Stimulated activated naive CD8-positive, alpha-beta T cell treated with anti-CD3 and anti-CD28 coated beads, Interleukin-15, amount 100 ng/mL, for 72 hours (primary cell): ENCODE results near the gene UTP14A.
"Not testable (repeated sequence)": the region's sequence is repeated elsewhere in the genome, so short reads cannot be mapped to it uniquely, and the experiment has no call there.

ENCODE experiments used
- ATAC-seq: fragments of 150-1000 bp; cut with Tn5 transposase; 2 replicates; pipeline ENCODE4 v1.10.0; 2021; ENCODE audit warnings: mild to moderate bottlenecking, moderate library complexity
- DNase-seq, 2 donors: peaks; one replicate each; pipeline ENCODE4 v3.0.0; 2021 to 2022
- H3K27ac Mint-ChIP-seq, 2 donors: one replicate each; pipeline ENCODE4 v1.8.0; 2022; ENCODE audit warnings: mild to moderate bottlenecking in 2 of 2, mixed read lengths in 2 of 2, moderate library complexity in 2 of 2
- H3K27me3 Mint-ChIP-seq: one replicate; pipeline ENCODE4 v1.8.0; 2022; ENCODE audit warnings: mixed read lengths
- H3K4me1 Mint-ChIP-seq: one replicate; pipeline ENCODE4 v1.8.0; 2022; ENCODE audit warnings: mild to moderate bottlenecking, mixed read lengths
- H3K4me3 Mint-ChIP-seq, 2 donors: one replicate each; pipeline ENCODE4 v1.8.0; 2022; ENCODE audit warnings: mild to moderate bottlenecking in 2 of 2, mixed read lengths in 2 of 2, moderate library complexity in 1 of 2
- H3K9me3 Mint-ChIP-seq, 2 donors: one replicate each; pipeline ENCODE4 v1.8.0; 2022; ENCODE audit warnings: mixed read lengths in 2 of 2

Gene UTP14A

DNA sequence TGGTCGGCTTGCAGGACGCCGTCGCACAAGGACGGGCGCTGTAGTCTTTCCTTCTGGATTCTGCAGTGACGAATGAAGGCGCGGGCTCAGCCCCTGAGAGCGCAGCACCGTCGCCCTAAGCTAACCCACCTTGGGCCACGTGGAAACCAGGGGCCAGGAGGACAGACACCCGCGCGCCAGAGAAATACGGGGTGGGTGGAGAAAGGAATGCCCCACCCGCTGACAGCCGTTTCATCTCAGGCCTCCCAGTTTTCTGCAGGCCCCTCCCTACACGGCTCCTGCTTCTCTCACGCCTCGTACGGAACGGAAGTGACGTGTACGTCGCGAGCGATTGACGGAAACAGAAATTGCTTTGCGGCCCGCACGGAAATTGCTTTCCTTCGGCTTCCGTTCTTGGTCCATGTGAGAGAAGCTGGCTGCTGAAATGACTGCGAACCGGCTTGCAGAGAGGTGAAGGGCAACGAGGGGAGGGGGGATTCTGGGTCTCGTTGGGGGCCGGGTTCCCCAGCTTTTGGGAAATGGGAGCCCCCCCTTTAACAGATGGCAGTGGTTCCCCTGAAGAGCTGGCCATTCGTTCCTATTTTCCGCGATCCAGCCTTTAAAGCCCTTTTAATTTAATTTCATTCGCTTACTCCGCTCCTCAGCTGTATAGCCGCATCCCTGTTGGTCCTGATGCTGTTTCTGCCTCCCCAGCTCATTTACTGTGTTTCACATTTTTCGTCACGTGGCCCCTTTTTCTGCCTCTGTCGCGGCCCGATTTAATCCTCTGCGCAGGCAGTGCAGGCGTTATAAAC lies at the start of gene UTP14A:
Gene UTP14A (plus strand): TSS at position 378 of the 794 bp plus-strand sequence. CDS start 47 bp downstream, at position 425.
- Mint-ChIP-seq H3K9me3 (no peaks in the 10 kb centered on the region), H3K27ac (peak within 1 kb of the TSS; percentile 92 to 94), H3K4me3 (peak within 1 kb of the TSS; percentile 92 to 94), H3K27me3 (no peaks in the 10 kb centered on the region), H3K4me1 (peaks cover 28% of the 10 kb centered on the region)
- DNase-seq (peak; percentile 67 to 87), ATAC-seq (peak; percentile 97)

DNA sequence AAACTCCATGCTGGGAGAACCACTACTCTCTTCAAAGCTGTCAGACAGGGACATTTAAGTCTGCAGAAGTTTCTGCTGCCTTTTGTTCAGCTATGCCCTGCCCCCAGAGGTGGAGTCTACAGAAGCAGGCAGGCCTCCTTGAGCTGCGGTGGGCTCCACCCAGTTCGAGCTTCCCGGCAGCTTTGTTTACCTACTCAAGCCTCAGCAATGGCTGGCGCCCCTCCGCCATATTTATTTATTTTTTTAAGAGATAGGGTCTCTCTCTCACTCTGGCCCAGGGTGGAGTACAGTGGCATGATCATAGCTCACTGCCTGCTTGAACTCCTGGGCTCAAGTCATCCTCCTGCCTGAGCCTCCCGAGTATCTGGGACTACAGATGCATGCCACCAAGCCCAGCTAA lies 46.8 kb upstream of the UTP14A start:
- not testable (repeated sequence) for H3K4me1 Mint-ChIP-seq, H3K4me3 Mint-ChIP-seq, DNase-seq, ATAC-seq, H3K27ac Mint-ChIP-seq, H3K9me3 Mint-ChIP-seq
- H3K27me3 Mint-ChIP-seq, result peaks cover 10% of the 10 kb centered on the region

GRCh38 chrX:129866321-129866720 lies 39.6 kb upstream of the UTP14A start:
- H3K4me1 Mint-ChIP-seq, H3K9me3 Mint-ChIP-seq, H3K27ac Mint-ChIP-seq, H3K27me3 Mint-ChIP-seq, ATAC-seq, DNase-seq, H3K4me3 Mint-ChIP-seq: not testable (repeated sequence)

- ATAC-seq (no peak), DNase-seq (no peak)
- Mint-ChIP-seq H3K27me3 (no peaks in the 10 kb centered on the region), H3K4me1 (no peaks in the 10 kb centered on the region), H3K4me3 (no peak overlapping the region), H3K27ac (no peak overlapping the region), H3K9me3 (no peaks in the 10 kb centered on the region)
Measured at GRCh38 chrX:129872524-129872923, 33.4 kb upstream of the UTP14A start.

DNA sequence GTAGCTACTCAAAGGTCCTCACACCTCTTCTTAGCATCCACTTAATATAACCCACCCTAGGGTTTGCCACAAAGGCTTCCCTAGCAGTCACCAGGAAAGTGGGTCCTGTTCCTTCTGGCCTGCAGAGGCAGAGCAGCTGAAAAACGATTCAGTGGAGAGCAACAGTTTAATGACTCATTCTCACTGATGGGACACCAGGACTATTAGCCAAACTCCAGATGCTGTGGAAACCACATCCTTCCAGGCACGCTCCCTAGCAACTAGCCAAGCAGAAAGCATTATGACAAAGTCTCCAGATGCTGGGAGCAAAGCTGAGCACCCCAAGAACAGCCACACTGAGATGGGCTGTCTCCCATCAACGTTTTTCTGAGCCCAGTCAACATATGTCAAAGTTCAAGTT lies 30.3 kb upstream of the UTP14A start:
- DNase-seq (no peak), ATAC-seq (no peak)
- Mint-ChIP-seq H3K4me1 (no peaks in the 10 kb centered on the region), H3K27me3 (no peaks in the 10 kb centered on the region), H3K4me3 (no peak overlapping the region), H3K9me3 (no peaks in the 10 kb centered on the region), H3K27ac (no peak overlapping the region)

GRCh38 chrX:129876771-129877305 lies 29.1 kb upstream of the UTP14A start:
- no peak overlapping the region for H3K4me3 Mint-ChIP-seq
- H3K27ac Mint-ChIP-seq, result no peak overlapping the region
- ATAC-seq, result no peak
- DNase-seq, result no peak
- H3K4me1 Mint-ChIP-seq, result no peaks in the 10 kb centered on the region
- H3K27me3 Mint-ChIP-seq, result no peaks in the 10 kb centered on the region
- H3K9me3 Mint-ChIP-seq, result no peaks in the 10 kb centered on the region

- Mint-ChIP-seq H3K9me3 (no peaks in the 10 kb centered on the region), H3K27me3 (no peaks in the 10 kb centered on the region), H3K4me1 (no peaks in the 10 kb centered on the region), H3K27ac (no peak overlapping the region), H3K4me3 (no peak overlapping the region)
- no peak for ATAC-seq
- no peak for DNase-seq
Measured at GRCh38 chrX:129877401-129877800, 28.6 kb upstream of the UTP14A start.

DNA sequence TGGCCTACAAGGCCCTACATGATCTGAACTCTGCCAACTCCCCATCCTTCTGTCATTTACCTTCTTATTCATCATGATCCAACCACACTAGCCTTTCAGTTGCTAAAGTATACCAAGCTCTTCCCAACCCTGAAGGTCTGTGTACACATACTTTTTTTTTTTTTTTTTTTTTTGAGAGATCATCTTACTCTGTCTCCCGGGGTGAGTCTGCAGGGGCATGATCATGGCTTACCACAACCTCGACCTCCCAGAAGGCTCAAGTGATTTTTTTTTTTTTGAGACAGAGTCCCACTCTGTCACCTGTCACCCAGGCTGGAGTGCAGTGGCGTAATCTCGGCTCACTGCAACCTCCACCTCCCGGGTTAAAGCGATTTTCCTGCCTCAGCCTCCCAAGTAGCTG lies 5.9 kb upstream of the UTP14A start:
- Mint-ChIP-seq H3K9me3 (no peaks in the 10 kb centered on the region), H3K4me3 (no peak overlapping the region), H3K27ac (no peak overlapping the region), H3K4me1 (peaks cover 7% of the 10 kb centered on the region), H3K27me3 (no peaks in the 10 kb centered on the region)
- DNase-seq, result no peak
- no peak for ATAC-seq

DNA sequence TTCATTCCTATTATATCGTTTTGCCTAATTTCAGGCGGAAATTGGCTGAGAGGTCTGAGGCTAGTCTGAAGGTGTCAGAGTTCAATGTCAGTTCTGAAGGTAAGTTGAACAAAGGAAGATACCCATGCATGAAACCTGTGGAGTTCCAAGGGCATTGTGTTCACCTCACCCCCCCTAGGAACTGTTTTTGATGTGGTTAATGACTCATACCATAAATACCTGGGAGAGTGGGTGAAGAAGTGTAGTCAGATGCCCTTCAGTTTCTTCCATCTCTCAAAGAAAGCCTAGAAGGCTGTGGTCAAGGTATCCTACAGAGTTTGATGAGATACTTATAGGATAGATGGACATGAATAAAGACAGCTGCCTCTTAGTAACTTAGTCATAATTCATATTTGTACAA lies 2.7 kb downstream of the UTP14A start:
- ATAC-seq, result no peak
- Mint-ChIP-seq H3K4me1 (peaks cover 25% of the 10 kb centered on the region), H3K27ac (no peak overlapping the region), H3K27me3 (no peaks in the 10 kb centered on the region), H3K9me3 (no peaks in the 10 kb centered on the region), H3K4me3 (no peak overlapping the region)
- no peak for DNase-seq

DNA sequence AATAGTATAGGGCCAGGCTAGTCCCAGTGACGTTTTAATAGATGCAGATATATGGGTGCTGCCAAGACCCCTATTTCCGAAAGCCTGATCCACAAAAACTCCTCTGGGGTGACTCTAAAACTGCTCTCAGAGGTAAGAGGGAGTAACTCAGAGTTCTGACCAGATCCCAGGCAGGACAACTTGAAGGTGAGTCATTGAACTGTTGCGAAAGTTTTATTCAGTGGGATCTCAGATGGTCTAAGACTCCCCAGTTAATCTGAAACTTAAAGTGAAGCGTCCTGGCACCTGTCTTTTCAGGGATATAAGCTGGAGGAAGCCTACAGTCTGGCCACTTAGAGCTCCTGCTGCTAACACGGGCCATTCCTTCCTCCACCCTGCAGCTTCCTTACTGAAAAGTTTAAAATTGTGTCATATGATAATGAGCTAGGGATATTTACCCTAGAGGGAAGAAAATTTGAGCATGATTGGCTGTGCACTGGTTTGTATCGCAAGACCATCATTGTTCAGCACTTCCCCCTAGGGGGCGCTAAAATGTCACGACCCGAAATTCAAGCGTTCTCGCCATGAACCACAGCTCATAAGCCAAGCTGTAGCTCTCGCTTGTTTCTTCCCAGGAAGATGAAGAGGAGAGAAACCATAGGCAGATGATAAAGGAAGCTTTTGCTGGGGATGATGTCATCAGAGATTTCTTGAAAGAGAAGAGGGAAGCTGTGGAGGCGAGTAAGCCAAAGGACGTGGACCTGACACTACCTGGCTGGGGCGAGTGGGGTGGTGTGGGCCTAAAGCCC lies 19.5 kb downstream of the UTP14A start:
- DNase-seq, result peak; percentile 49 to 68
- Mint-ChIP-seq H3K27ac (no peak overlapping the region), H3K9me3 (no peaks in the 10 kb centered on the region), H3K4me3 (no peak overlapping the region), H3K4me1 (no peaks in the 10 kb centered on the region), H3K27me3 (no peaks in the 10 kb centered on the region)
- ATAC-seq, result peak; percentile 77

GRCh38 chrX:129930941-129931410 lies 25.0 kb downstream of the UTP14A start:
- Mint-ChIP-seq H3K27me3 (peaks cover 12% of the 10 kb centered on the region), H3K9me3 (no peaks in the 10 kb centered on the region), H3K27ac (peak overlapping the region; percentile 48 to 91), H3K4me3 (peak overlapping the region; percentile 87 to 96), H3K4me1 (peaks cover 5% of the 10 kb centered on the region)
- DNase-seq (no peak), ATAC-seq (no peak)

DNA sequence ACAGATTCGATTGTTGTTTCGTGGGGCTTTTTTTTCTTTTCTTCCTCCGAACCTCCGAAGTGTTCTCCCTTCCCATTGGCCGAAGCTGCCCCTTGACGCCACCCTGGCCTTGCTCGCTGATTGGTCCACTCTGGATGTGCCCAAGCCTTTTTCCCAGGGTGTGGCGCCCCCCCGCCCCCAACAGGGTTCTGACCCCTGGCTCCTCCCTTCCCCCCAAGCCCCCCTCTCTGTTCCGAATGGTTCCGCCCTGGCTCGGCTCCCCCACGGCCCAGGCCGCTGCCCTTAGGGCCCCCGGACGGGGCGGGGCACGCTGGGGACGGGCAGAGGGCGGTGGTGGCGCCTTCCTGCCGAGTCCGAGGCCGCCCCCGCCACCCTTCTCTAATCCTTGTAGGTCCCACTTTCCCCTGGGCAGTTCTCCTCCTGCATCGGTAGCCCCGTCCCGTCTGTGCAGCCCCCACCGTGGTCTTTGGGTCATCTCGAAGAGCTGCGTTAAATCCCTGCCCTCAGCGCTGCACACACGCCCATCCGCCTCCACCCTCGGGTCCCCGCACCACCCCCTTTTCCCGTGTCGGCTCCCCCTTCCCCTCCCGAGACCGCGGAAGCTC lies 25.5 kb downstream of the UTP14A start:
- DNase-seq (peak; percentile 71 to 89), ATAC-seq (peak; percentile 86)
- Mint-ChIP-seq H3K27ac (peak overlapping the region; percentile 83 to 91), H3K9me3 (no peaks in the 10 kb centered on the region), H3K4me1 (peaks cover 5% of the 10 kb centered on the region), H3K27me3 (peaks cover 12% of the 10 kb centered on the region), H3K4me3 (peak overlapping the region; percentile 87 to 96)

GRCh38 chrX:129932016-129932820 lies 26.3 kb downstream of the UTP14A start:
- ATAC-seq, result peak; percentile 77
- Mint-ChIP-seq H3K4me3 (peak overlapping the region; percentile 87 to 96), H3K4me1 (peaks cover 10% of the 10 kb centered on the region), H3K27me3 (peaks cover 12% of the 10 kb centered on the region), H3K27ac (peak overlapping the region in 1 of 2 donors; percentile 83), H3K9me3 (no peaks in the 10 kb centered on the region)
- peak; percentile 53 to 71 for DNase-seq

GRCh38 chrX:129932821-129933321 lies 26.9 kb downstream of the UTP14A start:
- DNase-seq, result peak in 1 of 2 donors; percentile 20
- Mint-ChIP-seq H3K27ac (peak overlapping the region in 1 of 2 donors; percentile 87), H3K9me3 (no peaks in the 10 kb centered on the region), H3K4me3 (peak overlapping the region; percentile 71 to 80), H3K27me3 (peaks cover 12% of the 10 kb centered on the region), H3K4me1 (peaks cover 10% of the 10 kb centered on the region)
- peak; percentile 1 for ATAC-seq
